Astrocyte (in vitro differentiated cells and primary cell): Measurements from ENCODE around the gene TBX2. TPM values are rescaled to one million over a fixed set of nuclear protein-coding genes. Genes with fewer than 3 reads are reported as not detected.

Experiments
- DNase-seq: peaks from one replicate; pipeline ENCODE4 v3.0.0-alpha.2; 2010; ENCODE audit warnings: low read depth
- FAIRE-seq: peaks from 2 replicates; lab custom pipeline; 2011; peaks lifted over from hg19 to GRCh38; lab: Jason Lieb, UNC
- H2AFZ ChIP-seq: 2 replicates; pipeline ENCODE4 v1.6.0; 2012; ENCODE audit warnings: low read depth, low read length, inconsistent platforms
- H3K27ac ChIP-seq: 2 replicates; pipeline ENCODE4 v1.5.1; 2011; ENCODE audit warnings: low read depth, low read length, inconsistent platforms
- H3K27me3 ChIP-seq: 2 replicates; pipeline ENCODE4 v1.6.0; 2011; ENCODE audit warnings: low read length, inconsistent platforms; ENCODE audit not compliant: insufficient read depth
- H3K36me3 ChIP-seq: 2 replicates; pipeline ENCODE4 v1.5.1; 2011; ENCODE audit warnings: low read length, inconsistent platforms; ENCODE audit not compliant: insufficient read depth
- H3K4me1 ChIP-seq: 2 replicates; pipeline ENCODE4 v1.5.1; 2011; ENCODE audit warnings: low read length, inconsistent platforms; ENCODE audit not compliant: insufficient read depth
- H3K4me2 ChIP-seq: 2 replicates; pipeline ENCODE4 v1.6.0; 2012; ENCODE audit warnings: low read length, inconsistent platforms
- H3K4me3 ChIP-seq: 2 replicates; pipeline ENCODE4 v1.5.1; 2011; ENCODE audit warnings: low read depth, mild to moderate bottlenecking, low read length, inconsistent platforms; ENCODE audit not compliant: insufficient read depth
- H3K79me2 ChIP-seq: 2 replicates; pipeline ENCODE4 v1.6.0; 2012; ENCODE audit warnings: mild to moderate bottlenecking, low read length, inconsistent platforms; ENCODE audit not compliant: insufficient read depth
- H3K9ac ChIP-seq: 2 replicates; pipeline ENCODE4 v1.6.0; 2012; ENCODE audit warnings: mild to moderate bottlenecking, low read length, inconsistent platforms
- H3K9me3 ChIP-seq: 2 replicates; pipeline ENCODE4 v1.5.1; 2012; ENCODE audit warnings: low read depth, mild to moderate bottlenecking, low read length, inconsistent platforms; ENCODE audit not compliant: insufficient read depth
- H4K20me1 ChIP-seq: 2 replicates; pipeline ENCODE4 v1.6.0; 2012; ENCODE audit warnings: low read length, inconsistent platforms; ENCODE audit not compliant: insufficient read depth
- H3K27ac Mint-ChIP-seq: one replicate; pipeline ENCODE4 v1.8.0; 2021; ENCODE audit warnings: mild to moderate bottlenecking, mixed read lengths; ENCODE audit not compliant: unreplicated experiment
- H3K27me3 Mint-ChIP-seq: one replicate; pipeline ENCODE4 v1.8.0; 2021; ENCODE audit warnings: low read depth, mixed read lengths; ENCODE audit not compliant: unreplicated experiment
- H3K36me3 Mint-ChIP-seq: one replicate; pipeline ENCODE4 v1.8.0; 2021; ENCODE audit warnings: low read depth, mixed read lengths; ENCODE audit not compliant: unreplicated experiment
- H3K4me1 Mint-ChIP-seq: one replicate; pipeline ENCODE4 v1.8.0; 2021; ENCODE audit warnings: low read depth, mixed read lengths; ENCODE audit not compliant: unreplicated experiment
- H3K4me3 Mint-ChIP-seq: one replicate; pipeline ENCODE4 v1.8.0; 2021; ENCODE audit warnings: mild to moderate bottlenecking, moderate library complexity, mixed read lengths; ENCODE audit not compliant: unreplicated experiment
- H3K9me3 Mint-ChIP-seq: one replicate; pipeline ENCODE4 v1.8.0; 2021; ENCODE audit warnings: mild to moderate bottlenecking, mixed read lengths; ENCODE audit not compliant: unreplicated experiment
- CTCF ChIP-seq: IDR thresholded peaks from 2 replicates; pipeline ENCODE4 v1.5.1; 2011; ENCODE audit warnings: low read depth, mild to moderate bottlenecking, inconsistent platforms, low read length, moderate library complexity; ENCODE audit not compliant: insufficient read depth
- EZH2 ChIP-seq: IDR thresholded peaks from 2 replicates; pipeline ENCODE4 v1.6.1; 2012; ENCODE audit warnings: mild to moderate bottlenecking, low read length, inconsistent platforms; ENCODE audit not compliant: insufficient read depth
- total RNA-seq: library from RNA; stranded (reverse); gene quantifications from 2 replicates; pipeline ENCODE4 v1.2.1, GENCODE V29; 2021

TBX2 gene
- total RNA-seq, 1 donor from 2014 or later: 0.50 TPM

GRCh38 chr17:61371179-61371578 lies 28.5 kb upstream of the TBX2 start:
- Histone ChIP-seq H3K27ac (no peak overlapping the region), H3K4me3 (no peak overlapping the region), H4K20me1 (no peaks in the 10 kb centered on the region), H3K9me3 (no peaks in the 10 kb centered on the region), H3K27me3 (no peaks in the 10 kb centered on the region), H3K36me3 (no peaks in the 10 kb centered on the region), H3K9ac (no peak overlapping the region), H2AFZ (no peak overlapping the region), H3K79me2 (no peaks in the 10 kb centered on the region), H3K4me2 (no peak overlapping the region), H3K4me1 (no peaks in the 10 kb centered on the region)
- no peaks in the 10 kb centered on the region for H3K9me3 Mint-ChIP-seq
- no peak for TF ChIP-seq CTCF
- no peak overlapping the region for H3K27ac Mint-ChIP-seq
- DNase-seq (no peak), FAIRE-seq (no peak)
- peaks cover 12% of the 10 kb centered on the region for H3K27me3 Mint-ChIP-seq
- no peaks in the 10 kb centered on the region for H3K36me3 Mint-ChIP-seq
- no peaks in the 10 kb centered on the region for H3K4me1 Mint-ChIP-seq
- no peak overlapping the region for H3K4me3 Mint-ChIP-seq

- no peak overlapping the region for H3K4me3 ChIP-seq
- no peaks in the 10 kb centered on the region for H3K4me1 ChIP-seq
- DNase-seq: no peak
- Mint-ChIP-seq H3K4me1 (no peaks in the 10 kb centered on the region), H3K27ac (no peak overlapping the region), H3K36me3 (no peaks in the 10 kb centered on the region), H3K4me3 (no peak overlapping the region), H3K9me3 (no peaks in the 10 kb centered on the region), H3K27me3 (peaks cover 11% of the 10 kb centered on the region)
- H3K4me2 ChIP-seq: no peak overlapping the region
- no peak for FAIRE-seq
- no peaks in the 10 kb centered on the region for H3K79me2 ChIP-seq
- H3K27ac ChIP-seq: no peak overlapping the region
- H3K9me3 ChIP-seq: no peaks in the 10 kb centered on the region
- no peaks in the 10 kb centered on the region for H4K20me1 ChIP-seq
- no peak overlapping the region for H3K9ac ChIP-seq
- H3K27me3 ChIP-seq: no peaks in the 10 kb centered on the region
- TF ChIP-seq EZH2: no peak
- no peak for TF ChIP-seq CTCF
- H3K36me3 ChIP-seq: no peaks in the 10 kb centered on the region
- H2AFZ ChIP-seq: no peak overlapping the region
Observed at GRCh38 chr17:61371606-61372005, 28.0 kb upstream of the TBX2 start.

- Histone ChIP-seq H2AFZ (no peak overlapping the region), H3K27ac (no peak overlapping the region), H3K9me3 (no peaks in the 10 kb centered on the region), H3K4me1 (no peaks in the 10 kb centered on the region), H3K79me2 (no peaks in the 10 kb centered on the region), H4K20me1 (no peaks in the 10 kb centered on the region), H3K4me2 (no peak overlapping the region), H3K4me3 (no peak overlapping the region), H3K27me3 (no peaks in the 10 kb centered on the region), H3K36me3 (no peaks in the 10 kb centered on the region), H3K9ac (no peak overlapping the region)
- no peaks in the 10 kb centered on the region for H3K36me3 Mint-ChIP-seq
- H3K27me3 Mint-ChIP-seq: peaks cover 7% of the 10 kb centered on the region
- H3K27ac Mint-ChIP-seq: no peak overlapping the region
- FAIRE-seq: no peak
- TF ChIP-seq EZH2: no peak
- TF ChIP-seq CTCF: no peak
- no peak for DNase-seq
- no peaks in the 10 kb centered on the region for H3K4me1 Mint-ChIP-seq
- H3K4me3 Mint-ChIP-seq: no peak overlapping the region
- H3K9me3 Mint-ChIP-seq: no peaks in the 10 kb centered on the region
Observed at GRCh38 chr17:61372436-61372835, 27.2 kb upstream of the TBX2 start.
